Vagina (tissue), 2 donors: ENCODE results near the gene TTC16.

Experiments used
- CTCF ChIP-seq, 3 experiments: fragments of 450-650 bp in 2 of 3; fragments of 200-600 bp in 1 of 3; sonication (generic) in 1 of 3; IDR thresholded peaks; one replicate each; pipeline ENCODE4 v1.5.1; 2017 to 2019; ENCODE audit warnings: antibody characterized with exemption in 3 of 3, mild to moderate bottlenecking in 2 of 3, moderate library complexity in 2 of 3
- POLR2A ChIP-seq, 2 donors: fragments of 450-650 bp; IDR thresholded peaks; one replicate each; pipeline ENCODE4 v1.6.1; 2017; ENCODE audit warnings: antibody characterized with exemption in 2 of 2, mild to moderate bottlenecking in 2 of 2, moderate library complexity in 2 of 2
- POLR2AphosphoS5 ChIP-seq, 2 donors: sonication (generic); formaldehyde crosslinking; IDR thresholded peaks; one replicate each; pipeline ENCODE4 v1.9.0; 2017; ENCODE audit warnings: antibody characterized with exemption in 2 of 2, mild to moderate bottlenecking in 2 of 2, low read depth in 1 of 2; ENCODE audit not compliant: insufficient read depth in 1 of 2

- TF ChIP-seq CTCF (IDR thresholded peaks at IDR 0.05) (no peak), POLR2AphosphoS5 (IDR thresholded peaks at IDR 0.05; ENCODE audit: insufficient read depth in 1 of 2, low read depth in 1 of 2) (no peak), POLR2A (IDR thresholded peaks at IDR 0.05) (no peak)
These were observed 18.4 kb downstream of the TTC16 start for GRCh38 chr9:127734247-127734746.
